ENCODE measurements around the gene TRIM68.

The TRIM68 gene

DNA sequence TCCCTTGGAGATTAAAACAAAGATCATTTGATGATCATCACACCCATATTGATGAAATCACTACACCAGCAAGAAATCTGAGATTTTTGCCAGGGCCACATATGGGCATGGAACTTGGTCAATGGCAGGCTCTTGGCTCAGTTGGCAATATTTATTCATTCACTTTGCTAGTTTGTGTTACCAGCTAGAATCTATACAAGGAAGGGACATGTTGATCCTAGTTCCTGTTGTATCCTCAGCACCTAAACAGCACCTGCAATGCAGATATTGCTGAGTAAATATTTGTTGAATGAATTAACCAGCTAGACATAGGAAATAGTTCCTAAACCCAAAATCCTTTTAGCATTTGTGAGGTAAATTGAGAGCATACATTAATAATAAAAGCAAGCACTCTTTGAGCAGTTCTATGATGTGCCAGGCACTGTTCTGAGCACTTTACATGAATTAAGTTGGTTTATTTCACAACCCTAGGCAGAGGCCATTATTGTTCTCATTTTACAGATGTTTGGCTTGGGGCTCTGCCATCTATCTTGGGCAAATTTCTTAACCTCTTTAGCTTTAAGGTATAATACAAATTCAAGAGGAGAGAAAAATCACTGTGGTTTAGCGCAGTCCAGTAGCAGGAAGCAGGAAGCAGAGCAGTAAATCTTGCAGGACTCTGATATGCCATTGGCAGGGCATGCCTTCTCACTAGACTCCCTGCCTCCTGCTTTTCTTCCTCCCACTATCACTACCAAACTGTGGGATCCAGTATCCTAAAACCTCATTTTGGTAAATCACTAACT, 1.6 kb downstream of the TRIM68 start:
- DNase-seq (ENCODE audit: low spot score): no peak

DNA sequence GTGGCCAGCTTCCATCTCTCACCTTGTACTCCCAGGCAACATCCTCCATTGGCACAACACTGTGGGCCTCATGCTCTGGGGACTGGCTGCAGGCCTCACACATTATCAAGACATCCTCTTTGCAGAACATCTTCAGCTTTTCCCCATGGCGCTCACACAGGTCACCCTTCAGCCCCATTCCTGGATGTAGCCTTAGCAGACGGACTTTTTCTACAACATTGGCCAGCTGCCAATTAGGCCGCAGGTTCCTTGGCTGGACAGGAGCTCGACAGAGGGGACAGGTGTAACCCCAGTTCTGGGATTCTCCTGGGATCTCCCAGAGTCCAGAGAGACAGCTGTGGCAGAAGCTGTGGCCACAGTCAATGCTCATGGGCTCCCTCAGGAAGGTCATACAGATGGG, 3.0 kb downstream of the TRIM68 start:
- no peak for DNase-seq (ENCODE audit: low spot score)

DNA sequence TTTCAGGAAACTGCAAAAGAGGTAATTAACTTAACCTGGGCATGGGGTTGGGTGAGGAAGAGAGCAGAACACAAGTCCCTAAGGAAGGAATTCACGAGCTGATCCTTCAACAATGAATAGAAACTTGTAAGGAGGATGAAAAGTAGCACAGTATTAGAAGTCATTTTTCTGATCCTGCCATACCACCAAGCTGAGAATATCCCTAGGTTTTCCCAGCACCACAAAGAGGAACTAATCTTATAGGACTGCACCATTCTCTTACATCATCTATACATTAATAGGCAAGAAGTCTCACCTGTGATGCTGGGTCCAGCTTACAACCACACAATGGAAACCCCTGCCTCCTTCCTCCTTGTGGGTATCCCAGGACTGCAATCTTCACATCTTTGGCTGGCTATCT, 14.3 kb downstream of the TRIM68 start, which contains the start of gene OR52I1:
TSS of gene OR52I1 (plus strand) at position 301 of the 400 bp plus-strand sequence. CDS start at position 301, 0 bp downstream.
- no peak for DNase-seq (ENCODE audit: low spot score)

DNA sequence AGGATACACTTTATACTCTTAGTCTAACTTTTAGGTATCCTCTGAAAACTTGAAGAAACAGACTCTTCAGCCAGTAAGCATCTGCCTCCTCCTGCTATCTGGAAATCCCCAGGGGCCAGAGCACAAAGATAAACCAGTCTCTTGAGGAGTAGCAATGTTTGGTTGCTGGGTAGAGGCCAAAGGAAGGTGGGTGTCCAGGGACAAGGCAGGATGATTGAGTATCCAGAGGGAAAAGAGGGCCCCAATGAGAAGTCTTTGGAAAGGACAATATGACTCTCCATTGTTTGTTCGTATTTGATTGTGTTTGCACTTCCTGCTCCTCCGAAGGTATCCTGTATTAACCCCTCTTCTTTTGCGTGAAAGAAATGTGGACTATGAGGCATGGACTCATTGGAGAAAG, 19.0 kb downstream of the TRIM68 start:
- DNase-seq (ENCODE audit: low spot score): no peak

DNA sequence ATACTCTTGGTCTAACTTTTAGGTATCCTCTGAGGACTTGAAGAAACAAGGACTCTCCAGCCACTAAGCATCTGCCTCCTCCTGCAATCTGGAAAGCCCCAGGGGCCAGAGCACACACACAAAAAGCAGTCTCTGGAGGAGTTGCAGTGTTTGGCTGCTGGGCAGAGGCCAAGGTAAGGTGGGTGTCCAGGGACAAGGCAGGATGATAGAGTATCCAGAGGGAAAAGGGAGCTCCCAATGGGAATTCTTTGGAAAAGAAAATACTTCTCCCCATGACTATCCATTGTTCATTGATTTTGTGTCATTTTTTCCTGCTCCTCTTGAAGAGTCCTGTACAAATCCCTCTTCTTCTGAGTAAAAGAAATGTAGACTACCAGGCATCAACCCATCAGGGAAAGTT, 26.6 kb downstream of the TRIM68 start, which contains the start of gene OR52I2:
TSS of gene OR52I2 (plus strand) at position 301 of the 400 bp plus-strand sequence.
- no peak for DNase-seq (ENCODE audit: low spot score)

DNA sequence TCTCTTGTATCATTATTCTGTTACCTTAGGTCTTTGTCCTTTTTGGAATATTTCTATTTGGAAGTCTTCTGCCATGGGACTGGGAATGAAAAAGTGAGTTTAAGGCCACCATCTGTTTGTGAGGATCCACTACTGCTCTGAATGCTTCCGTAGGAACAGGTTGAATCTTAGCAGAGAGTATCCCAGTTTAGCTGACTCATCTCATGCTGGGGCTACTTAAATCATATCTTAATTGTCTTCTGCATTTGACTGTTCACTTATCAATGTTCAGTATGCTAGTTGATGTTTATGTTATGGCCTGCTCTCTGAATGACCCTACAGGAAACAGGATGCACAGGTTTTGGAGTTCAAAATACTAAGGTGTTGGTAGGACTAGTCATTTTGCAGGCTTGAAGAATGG, 27.9 kb downstream of the TRIM68 start:
- DNase-seq (ENCODE audit: low spot score): no peak

DNA sequence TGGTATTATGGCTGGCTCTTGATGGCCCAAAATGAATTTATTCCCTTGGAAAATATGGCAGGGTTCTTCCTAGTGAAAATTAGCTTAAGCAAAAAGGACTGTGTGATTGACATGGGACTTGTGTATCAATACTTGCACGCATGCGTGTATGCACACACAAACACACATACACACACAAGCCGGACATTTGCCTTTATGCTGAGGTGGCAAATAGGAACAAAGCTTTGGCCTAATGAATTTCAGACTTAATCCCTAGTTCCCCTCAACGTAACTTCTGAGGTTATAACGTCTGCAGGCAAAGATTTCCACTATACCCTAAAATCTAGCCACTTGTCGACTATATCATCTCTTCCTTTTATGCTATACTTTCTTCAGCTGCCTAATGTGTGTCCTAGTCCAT, 29.4 kb downstream of the TRIM68 start:
- no peak for DNase-seq (ENCODE audit: low spot score)

DNA sequence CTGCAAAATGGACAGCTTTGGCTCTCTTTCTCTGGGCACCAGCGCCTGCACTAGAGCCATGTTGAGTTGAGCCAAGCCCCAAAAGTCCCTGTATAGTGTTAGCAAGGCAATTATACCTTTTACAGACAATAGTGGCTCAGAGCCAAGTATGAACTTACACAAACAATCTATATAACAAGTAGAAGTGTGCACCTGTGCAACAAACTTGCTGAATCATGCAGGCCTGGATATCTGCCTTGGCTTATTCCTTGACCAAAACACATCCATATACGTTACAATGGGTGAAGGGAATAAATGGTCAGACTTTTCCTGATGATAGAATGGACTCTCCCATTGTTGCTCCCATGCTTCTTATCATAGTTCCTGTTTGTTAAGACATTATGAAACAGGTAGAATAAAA, 30.3 kb downstream of the TRIM68 start:
- DNase-seq (ENCODE audit: low spot score): no peak

DNA sequence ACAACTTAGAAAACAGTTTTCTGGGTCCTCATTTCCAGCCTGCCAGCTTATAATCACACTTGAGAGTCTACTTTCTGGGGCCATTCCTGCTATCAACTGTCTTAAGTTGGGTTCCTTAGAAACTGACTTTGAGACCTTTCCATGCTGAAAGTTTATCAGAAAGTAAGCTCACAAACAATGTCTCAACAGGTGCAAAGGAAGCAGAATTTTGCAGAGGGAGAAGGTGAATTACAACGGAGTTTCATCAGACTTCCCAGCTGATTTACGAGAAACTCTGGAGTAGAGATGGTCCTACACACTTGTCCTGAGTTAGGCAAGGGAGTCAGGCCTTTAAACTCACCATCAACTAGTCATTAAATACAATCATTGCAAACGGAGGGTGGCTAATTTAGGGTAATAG, 31.2 kb downstream of the TRIM68 start:
- DNase-seq (ENCODE audit: low spot score): no peak

DNA sequence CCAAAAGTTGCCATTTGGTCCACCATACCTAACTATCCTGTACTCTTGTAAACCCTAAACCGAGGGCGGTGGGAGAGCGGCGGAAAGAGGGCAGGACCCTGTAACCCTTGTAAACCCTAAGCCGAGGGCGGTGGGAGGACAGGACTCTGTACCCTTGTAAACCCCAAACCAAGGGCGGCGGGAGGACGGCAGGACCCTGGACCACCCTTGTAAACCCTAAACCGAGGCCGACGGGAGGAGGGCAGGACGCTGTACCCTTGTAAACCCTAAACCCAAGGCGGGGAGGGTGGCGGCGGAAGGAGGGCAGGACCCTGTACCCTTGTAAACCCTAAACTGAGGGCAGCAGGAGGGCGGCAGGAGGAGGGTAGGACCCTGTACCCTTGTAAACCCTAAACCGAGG, 39.0 kb downstream of the TRIM68 start:
- no peak for DNase-seq (ENCODE audit: low spot score)

DNA sequence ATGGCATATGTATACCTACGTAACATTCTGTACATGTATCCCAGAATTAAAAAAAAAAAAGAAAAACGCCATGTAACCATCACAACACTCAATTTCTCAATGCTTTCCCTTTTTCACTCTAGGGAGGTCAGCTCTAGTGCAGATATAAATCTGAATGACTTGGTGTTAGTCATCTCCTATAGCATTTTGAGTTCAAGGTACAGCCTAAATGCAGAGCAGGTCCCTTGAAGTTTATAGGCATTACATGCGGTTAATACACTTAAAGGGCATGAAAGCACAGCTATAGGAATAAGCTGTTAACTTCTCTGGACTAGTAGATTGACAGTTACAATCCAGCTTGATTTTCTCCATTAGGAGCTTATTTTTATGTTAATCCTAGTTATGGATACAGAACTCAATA, 42.7 kb downstream of the TRIM68 start:
- no peak for DNase-seq (ENCODE audit: low spot score)

DNA sequence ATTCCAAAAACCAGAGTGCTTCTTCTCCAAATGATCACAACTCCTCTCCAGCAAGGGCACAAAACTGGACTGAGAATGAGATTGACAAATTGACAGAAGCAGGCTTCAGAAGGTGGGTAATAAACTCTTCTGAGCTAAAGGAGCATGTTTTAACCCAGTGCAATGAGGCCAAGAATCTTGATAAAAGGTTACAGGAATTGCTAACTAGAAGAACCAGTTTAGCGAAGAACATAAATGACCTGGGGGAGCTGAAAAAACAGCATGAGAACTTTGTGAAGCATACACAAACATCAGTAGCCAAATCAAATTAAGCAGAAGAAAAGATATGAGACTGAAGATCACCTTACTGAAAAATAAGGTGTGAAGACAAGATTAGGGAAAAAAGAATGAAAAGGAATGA, 47.6 kb downstream of the TRIM68 start:
- DNase-seq (ENCODE audit: low spot score): no peak

DNA sequence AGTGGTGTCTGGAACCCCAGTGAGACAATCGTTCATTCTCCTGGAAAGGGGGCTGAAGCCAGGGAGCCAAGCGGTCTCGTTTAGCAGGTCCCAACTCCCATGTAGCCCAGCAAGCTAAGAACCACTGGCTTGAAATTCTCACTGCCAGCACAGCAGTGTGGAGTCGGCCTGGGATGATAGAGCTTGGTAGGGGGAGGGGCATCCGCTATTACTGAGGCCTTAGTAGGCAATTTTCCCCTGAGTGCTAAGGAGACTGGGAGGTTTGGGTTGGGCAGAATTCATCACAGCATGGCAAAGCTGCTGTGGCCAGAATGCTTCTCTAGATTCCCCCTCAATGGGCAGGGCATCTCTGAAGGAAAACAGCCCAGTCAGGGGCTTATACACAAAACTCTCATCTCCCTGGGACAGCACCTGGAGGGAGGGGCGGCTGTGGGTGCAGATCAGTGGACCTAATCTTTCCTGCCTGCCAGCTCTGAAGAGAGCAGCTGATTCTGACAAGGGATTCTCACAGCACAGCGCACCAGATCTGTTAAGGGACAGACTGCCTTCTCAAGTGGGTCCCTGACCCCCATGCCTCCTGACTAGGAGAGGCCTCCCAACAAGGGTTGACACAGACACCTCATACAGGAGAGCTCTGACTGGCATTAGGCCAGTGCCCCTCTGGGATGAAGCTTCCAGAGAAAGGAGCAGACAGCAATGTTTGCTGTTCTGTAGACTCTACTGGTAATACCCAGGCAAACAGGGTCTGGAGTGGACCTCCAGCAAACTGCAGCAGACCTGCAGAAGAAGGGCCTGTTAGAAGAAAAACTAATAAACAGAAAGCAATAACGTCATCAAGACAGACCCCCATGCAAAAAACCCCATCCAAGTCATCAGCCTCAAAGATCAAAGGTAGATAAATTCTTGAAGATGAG, 48.2 kb downstream of the TRIM68 start:
- no peak for DNase-seq (ENCODE audit: low spot score)

DNA sequence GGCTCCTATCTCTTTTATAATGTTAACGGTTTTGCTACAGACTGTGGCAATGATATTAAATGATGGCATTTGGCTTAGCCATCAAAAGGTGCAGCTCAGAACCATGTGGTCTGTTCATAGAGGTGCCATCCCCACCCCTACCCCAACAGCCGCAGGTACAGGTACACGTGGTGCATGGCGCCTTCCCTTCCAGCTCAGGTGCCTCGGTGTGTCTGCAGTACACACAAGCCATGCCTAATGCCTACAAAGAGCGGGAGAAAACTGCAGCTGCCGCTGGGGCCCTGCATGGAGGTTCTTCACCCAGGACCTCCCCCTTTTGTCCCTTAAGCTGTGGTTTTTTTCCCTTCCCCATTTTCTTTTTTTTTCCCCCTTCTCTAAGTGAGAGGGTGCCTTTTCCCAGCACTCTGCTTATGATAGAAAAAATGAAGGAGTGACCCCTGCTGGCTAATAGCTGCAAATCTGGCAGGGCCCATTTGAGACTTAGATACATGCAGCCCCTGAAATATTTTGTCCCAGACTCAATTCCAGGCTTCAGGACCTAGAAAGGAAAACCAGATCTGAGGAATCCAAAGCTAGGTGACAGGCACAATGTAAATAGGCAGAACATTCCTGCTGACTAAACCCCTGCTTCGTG, 56.6 kb downstream of the TRIM68 start:
- peak; percentile 4 for DNase-seq (ENCODE audit: low spot score)

Measured in CD4-positive, alpha-beta T cell treated with Interleukin-15 for 4 hours (primary cell).